GM21390 (cell line): ENCODE data around the gene AP2A2.
"Not testable (repeated sequence)": the region's sequence is repeated elsewhere in the genome, so short reads cannot be mapped to it uniquely, and the experiment has no call there.

Experiments used
- ATAC-seq: cut with Tn5 transposase; IDR thresholded peaks from one replicate; pipeline ENCODE4 v1.9.1; 2021; ENCODE audit not compliant: unreplicated experiment

The AP2A2 gene

DNA sequence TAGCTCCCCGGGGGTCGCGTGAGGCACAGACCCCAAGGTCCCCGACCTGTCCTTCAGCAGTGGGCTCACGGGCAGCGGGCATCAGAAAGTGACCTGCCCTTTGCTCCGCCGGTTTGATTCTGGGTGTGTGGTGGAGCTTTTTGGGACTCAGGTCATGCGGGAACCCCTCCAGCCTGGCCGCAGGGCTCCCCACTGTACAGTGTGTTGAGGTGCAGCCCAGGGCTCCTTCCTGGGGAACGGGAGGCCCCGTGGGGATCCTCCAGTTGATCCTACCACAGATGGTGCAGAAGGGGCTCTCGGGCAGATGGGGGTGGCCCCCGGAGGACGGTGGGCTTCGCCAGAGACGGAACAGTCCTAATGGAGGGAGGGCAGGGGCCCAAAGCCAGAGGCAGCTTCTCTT lies 86.6 kb downstream of the AP2A2 start:
- ATAC-seq = no peak

- ATAC-seq = no peak
Measured at GRCh38 chr11:1012740-1013630, 87.3 kb downstream of the AP2A2 start.

DNA sequence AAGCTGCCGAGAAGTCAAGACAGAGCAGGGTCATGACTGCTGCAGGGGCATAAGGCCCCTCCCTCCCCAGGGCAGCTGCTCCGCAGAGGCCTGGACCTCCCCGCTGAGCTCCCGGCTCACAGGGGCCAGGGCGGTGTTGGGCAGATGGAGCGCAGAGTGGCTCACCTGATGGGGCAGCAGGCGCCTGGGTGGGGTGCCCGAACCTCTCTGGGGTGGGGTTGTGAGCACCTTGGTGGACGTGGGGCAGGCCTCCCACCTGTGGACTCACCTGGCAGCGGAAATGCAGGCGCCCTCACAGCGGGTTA lies 87.9 kb downstream of the AP2A2 start:
- ATAC-seq = no peak

- no peak for ATAC-seq
Measured at GRCh38 chr11:1014276-1014675, 88.6 kb downstream of the AP2A2 start.

DNA sequence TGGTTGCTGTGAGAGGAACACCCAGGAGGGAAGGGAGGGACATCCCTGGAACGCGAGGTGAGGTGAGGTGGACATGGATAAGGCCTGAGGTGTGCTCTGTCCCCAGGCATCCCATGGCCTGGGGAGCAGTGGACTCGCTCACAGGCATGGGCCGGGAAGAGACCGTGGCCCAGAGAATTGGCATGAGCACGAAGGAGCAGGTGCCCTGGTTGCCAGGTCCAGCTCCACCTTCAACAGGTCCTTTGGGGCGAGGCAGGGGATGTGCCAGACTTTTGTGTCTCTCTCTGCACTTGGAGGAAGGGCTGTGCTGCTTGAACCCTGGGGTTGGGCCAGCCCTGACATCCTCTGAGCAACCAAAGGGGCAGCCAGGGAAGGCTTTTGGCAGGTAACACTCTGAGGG lies 89.4 kb downstream of the AP2A2 start:
- no peak for ATAC-seq

DNA sequence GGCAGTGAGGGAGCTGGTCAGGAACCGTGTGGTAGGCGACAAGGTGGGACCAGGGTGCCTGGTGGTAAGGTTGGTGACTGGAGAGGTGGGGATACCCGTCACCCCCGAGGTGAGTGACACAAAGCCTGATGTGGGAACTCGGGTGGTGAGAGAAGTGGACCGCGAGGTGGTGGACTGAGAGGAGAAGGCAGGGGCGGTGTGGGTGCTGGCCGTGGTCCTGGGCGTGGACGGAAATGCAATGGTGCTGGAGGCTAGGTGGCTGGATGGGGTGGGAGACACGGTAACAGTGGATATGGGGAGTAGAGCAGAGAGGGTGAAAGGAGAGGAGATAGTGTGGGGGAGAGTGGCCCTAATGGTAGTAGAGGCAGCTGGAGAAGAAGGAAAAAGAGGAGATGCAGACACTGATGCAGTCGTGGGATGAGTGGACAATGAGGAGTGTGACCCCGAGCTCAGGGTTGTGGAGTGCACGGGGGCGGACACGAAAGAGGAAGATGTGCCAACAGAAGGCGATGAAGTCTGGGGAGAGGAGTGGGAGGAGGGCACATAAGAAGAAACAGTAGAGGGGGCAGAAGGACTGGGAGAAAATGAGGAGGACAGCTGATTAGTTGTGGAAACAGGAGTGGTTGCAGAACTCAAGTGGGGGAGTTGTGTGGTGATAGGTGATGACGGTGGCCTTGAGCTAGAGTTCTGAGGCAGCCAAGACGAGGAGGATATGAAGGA lies 90.3 kb downstream of the AP2A2 start:
- no peak for ATAC-seq

- not testable (repeated sequence) for ATAC-seq
Measured at GRCh38 chr11:1016610-1017126, 91.0 kb downstream of the AP2A2 start.

DNA sequence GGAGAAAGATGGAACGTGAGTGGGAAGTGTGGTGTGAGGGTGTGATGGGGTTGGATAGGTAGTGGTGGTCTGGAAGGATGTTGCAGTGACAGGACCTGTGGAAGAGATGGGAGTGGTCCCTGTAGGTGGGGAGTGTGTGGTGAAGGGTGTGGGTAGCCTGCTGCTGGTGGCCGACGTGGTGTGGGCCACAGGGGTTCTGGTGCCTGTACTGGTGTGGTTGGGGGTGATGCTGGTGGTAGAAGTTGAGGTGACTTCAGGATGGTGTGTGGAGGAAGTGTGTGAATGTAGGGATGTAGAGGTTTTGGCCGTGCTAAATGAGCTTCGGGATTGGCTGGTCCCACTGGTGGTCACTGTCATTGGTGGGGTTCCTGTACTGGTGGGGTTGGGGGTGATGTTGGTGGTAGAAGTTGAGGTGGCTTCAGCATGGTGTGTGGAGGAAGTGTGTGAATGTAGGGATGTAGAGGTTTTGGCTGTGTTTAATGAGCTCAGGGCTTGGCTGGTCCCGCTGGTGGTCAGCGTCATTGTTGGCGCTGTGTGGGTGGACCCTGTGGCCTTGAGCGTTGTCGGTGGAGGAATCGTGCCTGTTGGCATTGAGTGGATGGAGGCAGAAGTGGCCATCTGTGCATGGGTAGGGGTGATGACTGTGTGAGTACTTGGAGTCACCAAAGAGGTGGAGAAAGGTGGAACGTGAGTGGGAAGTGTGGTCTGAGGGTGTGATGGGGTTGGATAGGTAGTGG lies 91.8 kb downstream of the AP2A2 start:
- no peak for ATAC-seq

- ATAC-seq = no peak
Measured at GRCh38 chr11:1018091-1018490, 92.4 kb downstream of the AP2A2 start.

DNA sequence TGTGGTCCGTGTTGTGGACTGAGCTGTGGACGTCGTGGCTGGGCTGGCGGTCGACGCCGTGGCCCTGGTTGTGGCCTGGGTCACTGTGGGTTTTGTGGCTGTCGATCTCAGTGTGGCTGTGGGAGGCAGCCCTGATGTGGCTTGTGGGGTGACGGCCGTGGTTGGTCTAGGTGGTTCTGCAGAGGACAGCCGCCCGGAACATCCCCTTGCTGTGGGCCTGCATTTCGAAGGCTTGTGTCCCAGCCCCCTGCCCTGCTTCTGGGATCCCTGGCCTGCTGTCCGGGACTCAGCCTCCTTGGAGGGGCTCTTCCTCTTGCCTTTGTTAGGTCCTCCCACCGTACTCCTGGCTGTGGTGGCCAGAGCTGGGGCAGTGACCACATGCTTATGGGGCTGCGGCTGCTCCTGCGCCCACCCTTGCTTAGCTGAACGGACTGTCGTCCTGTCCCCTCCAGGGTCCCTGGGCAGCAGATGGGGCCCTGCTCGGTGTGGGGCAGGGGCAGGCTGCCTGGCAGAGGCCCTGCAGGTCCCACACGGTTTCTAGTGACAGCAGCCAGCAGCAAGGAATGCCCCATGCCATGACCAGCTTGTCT lies 93.7 kb downstream of the AP2A2 start:
- ATAC-seq = no peak

- no peak for ATAC-seq
Measured at GRCh38 chr11:1020211-1020905, 94.7 kb downstream of the AP2A2 start.

GRCh38 chr11:1022411-1022810 lies 96.7 kb downstream of the AP2A2 start:
- no peak for ATAC-seq

GRCh38 chr11:1022908-1023810 lies 97.5 kb downstream of the AP2A2 start:
- ATAC-seq = no peak

DNA sequence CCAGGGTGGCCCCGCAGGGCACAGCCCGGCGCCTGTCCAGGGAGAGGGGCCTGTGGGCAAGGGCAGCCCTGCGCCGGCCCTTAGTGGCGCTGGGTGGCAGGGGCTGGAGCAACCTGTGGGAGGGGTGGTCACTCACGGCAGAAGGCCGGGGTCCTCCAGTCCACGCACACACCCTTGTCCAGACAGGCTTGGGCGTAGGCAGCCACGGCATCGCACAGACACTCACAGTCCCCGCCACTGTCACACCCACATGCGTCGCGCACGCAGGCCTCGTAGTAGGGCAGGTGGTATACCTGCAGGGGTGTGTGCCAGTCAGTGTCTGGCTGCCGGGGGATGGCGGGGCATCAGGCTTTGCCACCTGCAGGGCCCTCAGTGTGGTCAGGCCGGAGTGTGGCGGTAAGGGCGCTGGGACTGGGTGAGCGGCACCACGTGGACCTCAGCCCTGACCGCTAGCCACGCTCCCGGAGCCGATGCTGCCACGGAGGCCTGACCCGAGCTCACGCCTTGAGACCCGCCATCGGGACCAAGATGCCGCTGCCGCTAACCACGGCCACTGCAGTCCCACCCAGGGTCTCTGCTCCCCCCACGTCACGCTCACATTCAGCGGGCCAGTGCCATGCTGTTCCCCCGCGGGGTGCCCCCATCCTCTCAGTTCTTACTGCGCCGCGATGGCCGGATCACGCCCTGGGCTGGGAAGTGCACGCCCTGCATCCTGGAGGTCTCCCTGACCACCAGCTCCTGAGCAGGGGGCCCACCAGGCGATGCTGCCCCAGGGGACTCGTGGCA lies 98.3 kb downstream of the AP2A2 start:
- no peak for ATAC-seq

GRCh38 chr11:1024597-1025409 lies 99.1 kb downstream of the AP2A2 start:
- ATAC-seq = no peak

DNA sequence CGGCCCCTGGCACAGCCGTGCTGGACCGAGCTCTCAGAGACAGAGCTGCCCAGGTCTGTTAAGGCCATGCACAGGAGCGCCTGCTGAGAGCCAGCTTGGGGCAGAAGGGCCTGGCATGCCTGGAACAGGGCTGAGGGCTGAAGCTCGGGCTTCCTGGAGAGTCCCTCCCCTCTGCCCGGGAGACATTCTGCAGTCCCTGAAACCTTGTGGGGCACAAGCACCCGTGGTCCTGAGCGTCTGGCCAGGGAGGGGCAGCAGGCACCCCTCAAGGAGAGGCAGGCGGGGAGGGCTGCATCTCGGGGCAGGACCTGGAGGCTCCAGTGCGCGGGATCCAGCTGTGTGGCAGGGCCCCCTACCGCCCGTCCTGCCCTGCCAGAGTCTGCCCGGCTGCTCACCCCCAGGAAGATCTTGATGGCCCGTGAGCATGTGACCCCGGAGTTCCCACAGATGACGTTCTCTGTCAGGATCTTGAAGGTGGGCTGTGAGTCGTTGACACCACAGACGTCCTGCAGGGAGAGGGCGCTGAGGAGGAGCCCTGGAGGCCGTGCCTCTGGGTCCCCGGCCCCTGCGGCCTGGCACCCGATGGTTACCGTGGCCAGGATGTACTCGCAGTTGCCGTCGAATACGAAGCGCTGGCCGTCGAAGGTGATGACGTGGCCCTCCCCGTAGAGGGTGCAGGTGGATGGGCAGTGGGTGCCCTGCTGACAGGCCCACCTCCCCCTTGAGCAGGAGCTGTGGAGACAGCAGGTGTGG lies 99.9 kb downstream of the AP2A2 start:
- ATAC-seq = no peak

- ATAC-seq = no peak
Measured at GRCh38 chr11:1026163-1026450, 100.4 kb downstream of the AP2A2 start.
